GM23338 (cell line): ENCODE data around the gene GLI3. TPM values are rescaled to one million over a fixed set of nuclear protein-coding genes. Genes with fewer than 3 reads are reported as not detected.
A peak's percentile ranks its signal among the peaks of the same experiment; 100 is the strongest.

Experiments
- ATAC-seq: fragments of 200-7000 bp; cut with Tn5 transposase; 3 replicates; pipeline ENCODE4 v1.9.1; 2020
- DNase-seq: peaks from one replicate; pipeline ENCODE4 v3.0.0-alpha.2; 2015; ENCODE audit warnings: low spot score
- H2AFZ ChIP-seq: fragments of 200-600 bp; sonication (generic); 2 replicates; pipeline ENCODE4 v1.8.0; 2016; ENCODE audit warnings: antibody characterized with exemption, mild to moderate bottlenecking, moderate library complexity
- H3F3A ChIP-seq: fragments of 200-600 bp; sonication (generic); replicated peaks from 2 replicates; pipeline ENCODE4 v1.8.0; 2017; ENCODE audit warnings: antibody characterized with exemption, mixed run types, low read depth
- H3K27ac ChIP-seq: fragments of 200-600 bp; sonication (generic); 2 replicates; pipeline ENCODE4 v1.6.1; 2016; ENCODE audit warnings: low read depth
- H3K27me3 ChIP-seq: fragments of 200-600 bp; sonication (generic); 2 replicates; pipeline ENCODE4 v1.8.0; 2016; ENCODE audit warnings: mild to moderate bottlenecking, mixed run types, moderate library complexity; ENCODE audit not compliant: insufficient read depth
- H3K36me3 ChIP-seq: fragments of 200-600 bp; sonication (generic); 2 replicates; pipeline ENCODE4 v1.8.0; 2016; ENCODE audit warnings: mild to moderate bottlenecking; ENCODE audit not compliant: insufficient read depth
- H3K4me1 ChIP-seq: fragments of 200-600 bp; sonication (generic); 2 replicates; pipeline ENCODE4 v1.8.0; 2016; ENCODE audit warnings: mild to moderate bottlenecking, moderate library complexity; ENCODE audit not compliant: insufficient read depth
- H3K4me2 ChIP-seq: fragments of 200-600 bp; sonication (generic); 2 replicates; pipeline ENCODE4 v1.7.1; 2017; ENCODE audit warnings: mixed run types
- H3K4me3 ChIP-seq: fragments of 200-600 bp; sonication (generic); 2 replicates; pipeline ENCODE4 v1.6.1; 2016; ENCODE audit warnings: mixed run types
- H3K79me2 ChIP-seq: fragments of 200-600 bp; sonication (generic); replicated peaks from 2 replicates; pipeline ENCODE4 v1.8.0; 2017; ENCODE audit warnings: mild to moderate bottlenecking; ENCODE audit not compliant: insufficient read depth
- H3K9me2 ChIP-seq: fragments of 200-600 bp; sonication (generic); 2 replicates; pipeline ENCODE4 v1.8.0; 2017; ENCODE audit not compliant: insufficient read depth
- H4K20me1 ChIP-seq: fragments of 200-600 bp; sonication (generic); replicated peaks from 2 replicates; pipeline ENCODE4 v1.8.0; 2017; ENCODE audit warnings: mild to moderate bottlenecking; ENCODE audit not compliant: insufficient read depth
- H3K27ac Mint-ChIP-seq: 2 replicates; pipeline ENCODE4 v1.8.0; 2020; ENCODE audit warnings: inconsistent platforms, mild to moderate bottlenecking, moderate library complexity, mixed read lengths
- H3K27me3 Mint-ChIP-seq: 3 replicates; pipeline ENCODE4 v1.8.0; 2022; ENCODE audit warnings: low read depth, mild to moderate bottlenecking, moderate library complexity, mixed read lengths, inconsistent platforms; ENCODE audit not compliant: insufficient read depth, poor library complexity
- H3K36me3 Mint-ChIP-seq: 3 replicates; pipeline ENCODE4 v1.8.0; 2021; ENCODE audit warnings: low read depth, mild to moderate bottlenecking, inconsistent platforms, moderate library complexity, mixed read lengths
- H3K4me1 Mint-ChIP-seq: 3 replicates; pipeline ENCODE4 v1.8.0; 2020; ENCODE audit warnings: mild to moderate bottlenecking, inconsistent platforms, mixed read lengths
- H3K4me3 Mint-ChIP-seq: 3 replicates; pipeline ENCODE4 v1.8.0; 2021; ENCODE audit warnings: moderate library complexity, mild to moderate bottlenecking, inconsistent platforms, mixed read lengths
- H3K9me3 Mint-ChIP-seq: 3 replicates; pipeline ENCODE4 v1.8.0; 2020; ENCODE audit warnings: moderate library complexity, mild to moderate bottlenecking, inconsistent platforms, mixed read lengths
- CREB1 ChIP-seq: fragments of 250-450 bp; sonication (Bioruptor Pico); IDR thresholded peaks from 2 replicates; pipeline ENCODE4 v1.5.0; 2020; ENCODE audit warnings: low read depth, mild to moderate bottlenecking, moderate library complexity
- ETS1 ChIP-seq: IDR thresholded peaks from 2 replicates; pipeline ENCODE4 v1.6.1; 2016; ENCODE audit warnings: antibody characterized with exemption
- EZH2phosphoT487 ChIP-seq: fragments of 200-600 bp; sonication (generic); IDR thresholded peaks from one replicate; pipeline ENCODE4 v1.8.1; 2018; ENCODE audit warnings: antibody characterized with exemption; ENCODE audit not compliant: unreplicated experiment
- JUNB ChIP-seq: IDR thresholded peaks from one replicate; pipeline ENCODE4 v1.6.1; 2016; ENCODE audit warnings: antibody characterized with exemption; ENCODE audit not compliant: unreplicated experiment
- POLR2AphosphoS5 ChIP-seq: IDR thresholded peaks from 2 replicates; pipeline ENCODE4 v1.6.1; 2016; ENCODE audit warnings: antibody characterized with exemption, low read depth
- REST ChIP-seq: IDR thresholded peaks from one replicate; pipeline ENCODE4 v1.6.1; 2018; ENCODE audit warnings: antibody characterized with exemption; ENCODE audit not compliant: unreplicated experiment
- STAT1 ChIP-seq: IDR thresholded peaks from one replicate; pipeline ENCODE4 v1.6.1; 2016; ENCODE audit warnings: antibody characterized with exemption; ENCODE audit not compliant: unreplicated experiment
- ZNF331 ChIP-seq: fragments of 250-450 bp; sonication (Bioruptor Pico); IDR thresholded peaks from 2 replicates; pipeline ENCODE4 v1.5.0; 2020; ENCODE audit warnings: low read depth, mild to moderate bottlenecking, moderate library complexity
- ZNF462 ChIP-seq: fragments of 250-450 bp; sonication (Bioruptor Pico); IDR thresholded peaks from 2 replicates; pipeline ENCODE4 v1.5.0; 2020; ENCODE audit warnings: mild to moderate bottlenecking, moderate library complexity
- polyA plus RNA-seq: library from polyadenylated mRNA; unstranded; fragments of >200 nt; fragmentation: Nextera tagmentation; extraction: Ambion mirVana; gene quantifications from 2 replicates; pipeline ENCODE4 v1.2.1, GENCODE V29; 2016
- total RNA-seq: library from RNA; depleted of rRNA; stranded (reverse); fragments of >200 nt; shearing (Covaris generic); gene quantifications from 2 replicates; pipeline ENCODE4 v1.2.3, GENCODE V29; 2014

GLI3 gene
- total and polyA plus RNA-seq, 2 experiments from 2014 or later, result 16.1 to 17.9 TPM

GRCh38 chr7:42235741-42236161 lies 1.3 kb downstream of the GLI3 start:
- peaks cover 55% of the 10 kb centered on the region for H3K79me2 ChIP-seq
- peaks cover 62% of the 10 kb centered on the region for H3K4me1 ChIP-seq
- Mint-ChIP-seq H3K27ac (no peak overlapping the region), H3K4me3 (peak overlapping the region; percentile 90), H3K27me3 (peaks cover 28% of the 10 kb centered on the region), H3K9me3 (no peaks in the 10 kb centered on the region; the same call in 2 of the 3 replicates), H3K36me3 (peaks cover 2% of the 10 kb centered on the region; the same call in 2 of the 3 replicates), H3K4me1 (peaks cover 72% of the 10 kb centered on the region)
- no peaks in the 10 kb centered on the region for H4K20me1 ChIP-seq
- H3K27ac ChIP-seq, result no peak overlapping the region
- H3K27me3 ChIP-seq, result peaks cover 32% of the 10 kb centered on the region
- no peaks in the 10 kb centered on the region for H3K9me2 ChIP-seq
- peak overlapping the region; percentile 70; the same call in 1 of the 2 replicates for H2AFZ ChIP-seq
- H3K4me3 ChIP-seq, result peak overlapping the region; percentile 83
- DNase-seq (no peak), ATAC-seq (no peak)
- no peak for TF ChIP-seq ETS1
- TF ChIP-seq REST, result no peak
- TF ChIP-seq JUNB, result no peak
- no peaks in the 10 kb centered on the region for H3K36me3 ChIP-seq
- no peaks in the 10 kb centered on the region; the same call in 1 of the 2 replicates for H3F3A ChIP-seq
- H3K4me2 ChIP-seq, result peak overlapping the region; percentile 88

- no peak overlapping the region for H3K27ac Mint-ChIP-seq
- H3K27ac ChIP-seq, result no peak overlapping the region
Observed at GRCh38 chr7:42234736-42235135, 2.3 kb downstream of the GLI3 start.

More at GRCh38 chr7:42234736-42235135, 2.3 kb downstream of the GLI3 start:
- no peak overlapping the region for H2AFZ ChIP-seq
- H3F3A ChIP-seq, result no peaks in the 10 kb centered on the region; the same call in 1 of the 2 replicates
- Mint-ChIP-seq H3K9me3 (no peaks in the 10 kb centered on the region; the same call in 2 of the 3 replicates), H3K27me3 (peaks cover 25% of the 10 kb centered on the region), H3K36me3 (peaks cover 2% of the 10 kb centered on the region; the same call in 2 of the 3 replicates), H3K4me1 (peaks cover 74% of the 10 kb centered on the region), H3K4me3 (peak overlapping the region; percentile 90; the same call in 2 of the 3 replicates)
- H3K79me2 ChIP-seq, result peaks cover 60% of the 10 kb centered on the region
- peaks cover 70% of the 10 kb centered on the region for H3K4me1 ChIP-seq
- no peak overlapping the region; the same call in 1 of the 2 replicates for H3K4me3 ChIP-seq
- H3K36me3 ChIP-seq, result no peaks in the 10 kb centered on the region
- peaks cover 22% of the 10 kb centered on the region for H3K27me3 ChIP-seq
- no peaks in the 10 kb centered on the region for H4K20me1 ChIP-seq
- peak overlapping the region; percentile 88 for H3K4me2 ChIP-seq
- TF ChIP-seq EZH2phosphoT487 (no peak), POLR2AphosphoS5 (no peak), ZNF331 (CRISPR knock-in tag) (no peak), ZNF462 (CRISPR knock-in tag) (no peak), CREB1 (no peak), STAT1 (no peak)
- no peaks in the 10 kb centered on the region for H3K9me2 ChIP-seq
- DNase-seq (no peak), ATAC-seq (no peak)
